ENCODE results near the gene CLCF1.

Gene CLCF1

DNA sequence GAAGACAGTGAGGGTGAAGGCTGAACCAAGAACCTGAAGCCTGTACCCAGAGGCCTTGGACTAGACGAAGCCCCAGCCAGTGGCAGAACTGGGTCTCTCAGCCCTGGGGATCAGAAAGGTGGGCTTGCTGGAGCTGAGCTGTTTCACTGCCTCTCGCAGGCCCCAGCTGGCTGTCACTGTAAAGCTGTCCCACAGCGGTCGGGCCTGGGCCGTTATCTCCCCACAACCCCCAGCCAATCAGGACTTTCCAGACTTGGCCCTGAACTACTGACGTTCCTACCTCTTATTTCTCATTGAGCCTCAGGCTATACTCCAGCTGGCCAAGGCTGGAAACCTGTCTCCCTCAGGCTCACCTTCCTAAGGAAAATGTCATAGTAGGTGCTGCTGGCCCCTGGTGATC, 24.1 kb upstream of the CLCF1 start:
- no peak overlapping the region for H4K91ac ChIP-seq (ENCODE audit: low read depth, low read length, poor library complexity)
- WGBS, 2 donors (ENCODE audit: extremely low coverage in 2 of 2, insufficient read length in 2 of 2, insufficient replicate concordance in 1 of 2): no CpG with 5 or more reads among the region's 6 CpGs
- peaks cover 13 to 16% of the 10 kb centered on the region in 2 donors for H3K4me1 ChIP-seq (ENCODE audit: control insufficient read depth in 2 of 2, insufficient read depth in 1 of 2, low read depth in 1 of 2, low read length in 2 of 2)
- no peak overlapping the region for H2BK15ac ChIP-seq (ENCODE audit: low read length)
- peaks cover 17% of the 10 kb centered on the region for H3K79me1 ChIP-seq (ENCODE audit: low read depth, low read length)
- H3K18ac ChIP-seq (ENCODE audit: low read length): no peak overlapping the region
- H3K36me3 ChIP-seq (replicated peaks in 1 of 2; ENCODE audit: control insufficient read depth in 2 of 2, insufficient read depth in 2 of 2, low read length in 2 of 2): peaks cover 48 to 72% of the 10 kb centered on the region in 2 donors
- H3K27me3 ChIP-seq (ENCODE audit: control insufficient read depth in 3 of 3, insufficient read depth in 3 of 3, low read depth in 1 of 3, low read length in 3 of 3): no peaks in the 10 kb centered on the region
- H2AFZ ChIP-seq (ENCODE audit: low read length): no peak overlapping the region
- no peak overlapping the region for H3K27ac ChIP-seq (replicated peaks; ENCODE audit: low read length)
- H2BK5ac ChIP-seq (ENCODE audit: low read length): no peak overlapping the region
- no peak overlapping the region for H3K4ac ChIP-seq (ENCODE audit: low read length)
- no peak overlapping the region for H2BK12ac ChIP-seq (ENCODE audit: low read length)
- DNase-seq (ENCODE audit: low spot score): no peak
- no peak overlapping the region for H4K8ac ChIP-seq (ENCODE audit: low read depth, low read length)
- no peak overlapping the region for H2BK120ac ChIP-seq (ENCODE audit: low read depth, low read length)
- no peak overlapping the region for H3K9ac ChIP-seq (ENCODE audit: low read depth, low read length, poor library complexity)
- H3K4me2 ChIP-seq (ENCODE audit: insufficient read depth, low read length, poor library complexity, severe bottlenecking): no peak overlapping the region
- H3K14ac ChIP-seq (ENCODE audit: low read length): no peak overlapping the region
- no peak overlapping the region for H3K23ac ChIP-seq (ENCODE audit: low read depth, low read length, poor library complexity)
- no peak overlapping the region for H3K4me3 ChIP-seq (ENCODE audit: low read length in 2 of 2)
- H2AK5ac ChIP-seq (ENCODE audit: low read depth, low read length): no peak overlapping the region
- H3K9me3 ChIP-seq (replicated peaks in 1 of 2; ENCODE audit: control insufficient read depth in 2 of 2, insufficient read depth in 1 of 2, low read depth in 1 of 2, low read length in 2 of 2): no peaks in the 10 kb centered on the region

DNA sequence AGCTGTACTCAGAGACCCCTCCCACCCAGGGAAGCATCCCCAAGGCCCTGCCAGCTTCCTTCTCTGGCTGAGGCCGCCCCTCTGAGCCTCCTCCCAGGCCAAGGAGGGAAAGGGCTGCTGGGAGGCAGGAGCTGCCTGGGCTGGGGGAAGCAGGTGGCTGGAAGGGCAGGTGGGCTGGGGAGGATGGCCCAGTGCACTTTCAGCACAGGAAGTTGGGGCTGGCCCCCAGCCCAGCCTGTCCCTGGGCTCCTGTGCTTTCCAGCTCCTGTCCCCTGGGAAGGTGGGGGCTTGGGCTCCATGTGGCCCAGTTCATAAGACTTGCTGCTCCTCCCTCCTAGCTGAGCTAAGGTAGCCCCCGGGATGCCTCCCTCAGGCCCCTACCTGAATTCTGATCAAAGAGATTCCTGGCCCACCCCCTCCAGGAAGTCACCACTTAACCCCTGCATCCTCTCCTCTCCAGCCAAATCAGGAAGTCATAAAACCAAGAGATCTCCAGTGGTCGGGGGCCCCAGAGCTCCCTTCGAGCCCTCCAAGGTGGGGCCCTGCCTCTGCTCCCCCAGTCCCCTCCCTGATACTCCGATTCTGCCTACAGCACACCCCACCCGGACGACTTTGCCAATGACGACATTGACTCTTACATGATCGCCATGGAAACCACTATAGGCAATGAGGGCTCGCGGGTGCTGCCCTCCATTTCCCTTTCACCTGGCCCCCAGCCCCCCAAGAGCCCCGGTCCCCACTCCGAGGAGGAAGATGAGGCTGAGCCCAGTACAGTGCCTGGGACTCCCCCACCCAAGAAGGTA, 23.4 kb upstream of the CLCF1 start:
- Histone ChIP-seq H3K79me1 (ENCODE audit: low read depth, low read length) (peaks cover 20% of the 10 kb centered on the region), H3K4me3 (ENCODE audit: low read length in 2 of 2) (no peak overlapping the region), H3K18ac (ENCODE audit: low read length) (no peak overlapping the region), H2BK12ac (ENCODE audit: low read length) (no peak overlapping the region), H2AFZ (ENCODE audit: low read length) (no peak overlapping the region), H4K91ac (ENCODE audit: low read depth, low read length, poor library complexity) (no peak overlapping the region), H2AK5ac (ENCODE audit: low read depth, low read length) (no peak overlapping the region), H3K23ac (ENCODE audit: low read depth, low read length, poor library complexity) (peak overlapping the region; percentile 20), H3K9ac (ENCODE audit: low read depth, low read length, poor library complexity) (no peak overlapping the region), H3K14ac (ENCODE audit: low read length) (no peak overlapping the region), H4K8ac (ENCODE audit: low read depth, low read length) (no peak overlapping the region), H3K27ac (replicated peaks; ENCODE audit: low read length) (no peak overlapping the region), H3K4ac (ENCODE audit: low read length) (no peak overlapping the region), H3K9me3 (replicated peaks in 1 of 2; ENCODE audit: control insufficient read depth in 2 of 2, insufficient read depth in 1 of 2, low read depth in 1 of 2, low read length in 2 of 2) (no peaks in the 10 kb centered on the region), H2BK15ac (ENCODE audit: low read length) (no peak overlapping the region), H2BK5ac (ENCODE audit: low read length) (no peak overlapping the region), H3K36me3 (replicated peaks in 1 of 2; ENCODE audit: control insufficient read depth in 2 of 2, insufficient read depth in 2 of 2, low read length in 2 of 2) (peaks cover 48 to 72% of the 10 kb centered on the region in 2 donors), H2BK120ac (ENCODE audit: low read depth, low read length) (no peak overlapping the region), H3K27me3 (ENCODE audit: control insufficient read depth in 3 of 3, insufficient read depth in 3 of 3, low read depth in 1 of 3, low read length in 3 of 3) (no peaks in the 10 kb centered on the region), H3K4me2 (ENCODE audit: insufficient read depth, low read length, poor library complexity, severe bottlenecking) (no peak overlapping the region), H3K4me1 (ENCODE audit: control insufficient read depth in 2 of 2, insufficient read depth in 1 of 2, low read depth in 1 of 2, low read length in 2 of 2) (peaks cover 12 to 14% of the 10 kb centered on the region in 2 donors)
- DNase-seq (ENCODE audit: low spot score): no peak
- WGBS, 2 donors (ENCODE audit: extremely low coverage in 2 of 2, insufficient read length in 2 of 2, insufficient replicate concordance in 1 of 2): no CpG with 5 or more reads among the region's 13 CpGs

DNA sequence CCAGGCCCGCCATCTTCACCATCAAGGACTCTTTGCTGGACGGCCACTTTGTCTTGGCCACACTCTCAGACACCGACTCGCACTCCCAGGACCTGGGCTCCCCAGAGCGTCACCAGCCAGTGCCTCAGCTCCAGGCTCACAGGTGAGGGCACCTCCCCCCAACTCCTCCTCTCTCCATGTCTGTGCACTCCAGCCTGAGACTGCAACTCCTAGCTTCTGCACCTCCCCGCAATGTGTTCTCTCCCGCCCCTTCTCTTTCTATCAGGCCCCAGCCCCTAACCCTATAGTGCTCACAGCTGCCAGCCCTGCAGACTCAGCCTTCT, 22.8 kb upstream of the CLCF1 start:
- H2BK120ac ChIP-seq (ENCODE audit: low read depth, low read length): no peak overlapping the region
- H3K4me2 ChIP-seq (ENCODE audit: insufficient read depth, low read length, poor library complexity, severe bottlenecking): no peak overlapping the region
- no peak overlapping the region for H3K18ac ChIP-seq (ENCODE audit: low read length)
- no peak for DNase-seq (ENCODE audit: low spot score)
- H3K4me3 ChIP-seq (ENCODE audit: low read length in 2 of 2): no peak overlapping the region
- H3K27ac ChIP-seq (replicated peaks; ENCODE audit: low read length): no peak overlapping the region
- H3K79me1 ChIP-seq (ENCODE audit: low read depth, low read length): peaks cover 21% of the 10 kb centered on the region
- peaks cover 12 to 14% of the 10 kb centered on the region in 2 donors for H3K4me1 ChIP-seq (ENCODE audit: control insufficient read depth in 2 of 2, insufficient read depth in 1 of 2, low read depth in 1 of 2, low read length in 2 of 2)
- H2BK5ac ChIP-seq (ENCODE audit: low read length): no peak overlapping the region
- H3K36me3 ChIP-seq (replicated peaks in 1 of 2; ENCODE audit: control insufficient read depth in 2 of 2, insufficient read depth in 2 of 2, low read length in 2 of 2): peaks cover 48 to 72% of the 10 kb centered on the region in 2 donors
- peak overlapping the region; percentile 64 for H2BK15ac ChIP-seq (ENCODE audit: low read length)
- H3K23ac ChIP-seq (ENCODE audit: low read depth, low read length, poor library complexity): peak overlapping the region; percentile 20
- WGBS, 2 donors (ENCODE audit: extremely low coverage in 2 of 2, insufficient read length in 2 of 2, insufficient replicate concordance in 1 of 2): no CpG with 5 or more reads among the region's 7 CpGs
- no peak overlapping the region for H2BK12ac ChIP-seq (ENCODE audit: low read length)
- H2AFZ ChIP-seq (ENCODE audit: low read length): no peak overlapping the region
- H2AK5ac ChIP-seq (ENCODE audit: low read depth, low read length): no peak overlapping the region
- no peak overlapping the region for H4K91ac ChIP-seq (ENCODE audit: low read depth, low read length, poor library complexity)
- H3K4ac ChIP-seq (ENCODE audit: low read length): no peak overlapping the region
- no peaks in the 10 kb centered on the region for H3K27me3 ChIP-seq (ENCODE audit: control insufficient read depth in 3 of 3, insufficient read depth in 3 of 3, low read depth in 1 of 3, low read length in 3 of 3)
- H4K8ac ChIP-seq (ENCODE audit: low read depth, low read length): no peak overlapping the region
- peak overlapping the region; percentile 21 for H3K9ac ChIP-seq (ENCODE audit: low read depth, low read length, poor library complexity)
- H3K14ac ChIP-seq (ENCODE audit: low read length): no peak overlapping the region
- H3K9me3 ChIP-seq (replicated peaks in 1 of 2; ENCODE audit: control insufficient read depth in 2 of 2, insufficient read depth in 1 of 2, low read depth in 1 of 2, low read length in 2 of 2): no peaks in the 10 kb centered on the region

DNA sequence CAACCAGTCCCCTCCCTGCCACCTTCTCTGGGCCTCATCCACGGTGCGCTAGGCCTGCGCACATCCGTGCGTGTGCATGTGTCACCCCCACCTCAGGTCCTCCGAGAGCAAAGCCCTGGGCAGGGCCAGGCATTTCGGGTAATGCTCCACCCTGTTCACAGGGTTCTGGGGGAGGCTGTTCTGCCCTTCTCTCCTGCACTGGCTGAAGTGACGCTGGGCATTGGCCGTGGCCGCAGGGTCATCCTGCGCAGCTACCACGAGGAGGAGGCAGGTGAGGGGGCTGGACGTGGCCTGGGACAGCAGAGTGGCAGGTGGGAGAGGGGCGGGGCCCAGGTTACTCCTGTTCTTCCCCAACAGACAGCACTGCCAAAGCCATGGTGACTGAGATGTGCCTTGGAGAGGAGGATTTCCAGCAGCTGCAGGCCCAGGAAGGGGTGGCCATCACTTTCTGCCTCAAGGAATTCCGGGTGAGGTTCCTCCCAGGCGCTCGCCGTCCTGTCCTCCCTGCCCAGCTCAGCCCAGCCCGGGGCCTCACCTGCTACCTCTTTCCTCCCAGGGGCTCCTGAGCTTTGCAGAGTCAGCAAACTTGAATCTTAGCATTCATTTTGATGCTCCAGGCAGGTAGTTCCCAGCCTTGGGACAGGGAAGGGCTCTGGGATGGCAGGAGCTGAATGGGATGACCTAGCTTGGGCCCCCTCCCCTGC, 22.3 kb upstream of the CLCF1 start:
- no peak overlapping the region for H3K4me2 ChIP-seq (ENCODE audit: insufficient read depth, low read length, poor library complexity, severe bottlenecking)
- no peak overlapping the region for H2BK12ac ChIP-seq (ENCODE audit: low read length)
- no peak overlapping the region for H4K8ac ChIP-seq (ENCODE audit: low read depth, low read length)
- H3K27ac ChIP-seq (replicated peaks; ENCODE audit: low read length): no peak overlapping the region
- peak overlapping the region; percentile 65 for H3K23ac ChIP-seq (ENCODE audit: low read depth, low read length, poor library complexity)
- no peak overlapping the region for H3K9ac ChIP-seq (ENCODE audit: low read depth, low read length, poor library complexity)
- DNase-seq (ENCODE audit: low spot score): no peak
- H3K4ac ChIP-seq (ENCODE audit: low read length): no peak overlapping the region
- H2BK120ac ChIP-seq (ENCODE audit: low read depth, low read length): peak overlapping the region; percentile 9
- H3K18ac ChIP-seq (ENCODE audit: low read length): peak overlapping the region; percentile 27
- H3K27me3 ChIP-seq (ENCODE audit: control insufficient read depth in 3 of 3, insufficient read depth in 3 of 3, low read depth in 1 of 3, low read length in 3 of 3): no peaks in the 10 kb centered on the region
- H2BK5ac ChIP-seq (ENCODE audit: low read length): no peak overlapping the region
- peak overlapping the region; percentile 64 for H2BK15ac ChIP-seq (ENCODE audit: low read length)
- H3K79me1 ChIP-seq (ENCODE audit: low read depth, low read length): peaks cover 18% of the 10 kb centered on the region
- no peaks in the 10 kb centered on the region for H3K9me3 ChIP-seq (replicated peaks in 1 of 2; ENCODE audit: control insufficient read depth in 2 of 2, insufficient read depth in 1 of 2, low read depth in 1 of 2, low read length in 2 of 2)
- H3K4me3 ChIP-seq (ENCODE audit: low read length in 2 of 2): peak overlapping the region in 1 of 2 donors; percentile 65
- peaks cover 10 to 12% of the 10 kb centered on the region in 2 donors for H3K4me1 ChIP-seq (ENCODE audit: control insufficient read depth in 2 of 2, insufficient read depth in 1 of 2, low read depth in 1 of 2, low read length in 2 of 2)
- no peak overlapping the region for H3K14ac ChIP-seq (ENCODE audit: low read length)
- no CpG with 5 or more reads among the region's 19 CpGs for WGBS, 2 donors (ENCODE audit: extremely low coverage in 2 of 2, insufficient read length in 2 of 2, insufficient replicate concordance in 1 of 2)
- no peak overlapping the region for H4K91ac ChIP-seq (ENCODE audit: low read depth, low read length, poor library complexity)
- H2AFZ ChIP-seq (ENCODE audit: low read length): no peak overlapping the region
- H3K36me3 ChIP-seq (replicated peaks in 1 of 2; ENCODE audit: control insufficient read depth in 2 of 2, insufficient read depth in 2 of 2, low read length in 2 of 2): peaks cover 48 to 69% of the 10 kb centered on the region in 2 donors
- no peak overlapping the region for H2AK5ac ChIP-seq (ENCODE audit: low read depth, low read length)

Data from neuronal stem cell (in vitro differentiated cells).